Trophoblast cell (in vitro differentiated cells and primary cell): Measurements from ENCODE around the gene ST6GALNAC3.

ENCODE experiments used
- DNase-seq, 2 donors: peaks; one replicate each; pipeline ENCODE4 v3.0.0-alpha.2; 2016
- H2AFZ ChIP-seq: 2 replicates; pipeline ENCODE4 v1.6.1; 2013; ENCODE audit warnings: low read length, moderate library complexity, mild to moderate bottlenecking; ENCODE audit not compliant: insufficient read depth, poor library complexity
- H2AK5ac ChIP-seq: 2 replicates; pipeline ENCODE4 v1.6.1; 2013; ENCODE audit warnings: mild to moderate bottlenecking, low read length
- H2BK120ac ChIP-seq: 2 replicates; pipeline ENCODE4 v1.6.1; 2013; ENCODE audit warnings: low read length, mild to moderate bottlenecking, moderate library complexity; ENCODE audit not compliant: insufficient read depth, poor library complexity
- H2BK12ac ChIP-seq: 2 replicates; pipeline ENCODE4 v1.6.1; 2013; ENCODE audit warnings: mild to moderate bottlenecking, low read length, moderate library complexity
- H2BK5ac ChIP-seq: 2 replicates; pipeline ENCODE4 v1.6.1; 2013; ENCODE audit warnings: low read length, low read depth, moderate library complexity, mild to moderate bottlenecking; ENCODE audit not compliant: poor library complexity
- H3K14ac ChIP-seq: 2 replicates; pipeline ENCODE4 v1.6.1; 2013; ENCODE audit warnings: mild to moderate bottlenecking, low read length
- H3K18ac ChIP-seq: 2 replicates; pipeline ENCODE4 v1.6.1; 2013; ENCODE audit warnings: mild to moderate bottlenecking, low read length
- H3K23ac ChIP-seq: 2 replicates; pipeline ENCODE4 v1.6.1; 2013; ENCODE audit warnings: low read length
- H3K27ac ChIP-seq: 2 replicates; pipeline ENCODE4 v1.5.1; 2013; ENCODE audit warnings: low read depth, mild to moderate bottlenecking, inconsistent platforms, low read length, moderate library complexity
- H3K27me3 ChIP-seq: 2 replicates; pipeline ENCODE4 v1.6.1; 2013; ENCODE audit warnings: inconsistent platforms, mild to moderate bottlenecking, low read length, moderate library complexity; ENCODE audit not compliant: insufficient read depth
- H3K36me3 ChIP-seq, 2 experiments: 1 replicate in 1 of 2; 2 replicates in 1 of 2; pipeline ENCODE4 v1.6.1; 2013; ENCODE audit warnings: low read length in 2 of 2, mild to moderate bottlenecking in 2 of 2, moderate library complexity in 1 of 2; ENCODE audit not compliant: insufficient read depth in 2 of 2, control insufficient read depth in 1 of 2
- H3K4ac ChIP-seq: 2 replicates; pipeline ENCODE4 v1.6.1; 2013; ENCODE audit warnings: low read depth, mild to moderate bottlenecking, low read length, moderate library complexity
- H3K4me1 ChIP-seq, 2 experiments: 1 replicate in 1 of 2; 2 replicates in 1 of 2; pipeline ENCODE4 v1.6.1; 2013; ENCODE audit warnings: low read length in 2 of 2, mild to moderate bottlenecking in 2 of 2, moderate library complexity in 1 of 2; ENCODE audit not compliant: insufficient read depth in 2 of 2, control insufficient read depth in 1 of 2
- H3K4me2 ChIP-seq: 2 replicates; pipeline ENCODE4 v1.6.1; 2013; ENCODE audit warnings: inconsistent platforms, mild to moderate bottlenecking, low read length, moderate library complexity
- H3K4me3 ChIP-seq: 2 replicates; pipeline ENCODE4 v1.5.1; 2013; ENCODE audit warnings: mild to moderate bottlenecking, low read depth, low read length, inconsistent platforms
- H3K79me1 ChIP-seq: one replicate; pipeline ENCODE4 v1.6.1; 2013; ENCODE audit warnings: low read length
- H3K79me2 ChIP-seq: 2 replicates; pipeline ENCODE4 v1.6.1; 2013; ENCODE audit warnings: low read length, mild to moderate bottlenecking; ENCODE audit not compliant: control insufficient read depth, insufficient read depth, poor library complexity
- H3K9ac ChIP-seq: 2 replicates; pipeline ENCODE4 v1.6.1; 2013; ENCODE audit warnings: mild to moderate bottlenecking, low read length
- H3K9me3 ChIP-seq: 2 replicates; pipeline ENCODE4 v1.6.1; 2013; ENCODE audit warnings: low read depth, mild to moderate bottlenecking, control low read depth, inconsistent platforms, low read length; ENCODE audit not compliant: insufficient read depth
- H4K12ac ChIP-seq: 2 replicates; pipeline ENCODE4 v1.6.1; 2013; ENCODE audit warnings: low read depth, mild to moderate bottlenecking, low read length, moderate library complexity
- H4K8ac ChIP-seq: 2 replicates; pipeline ENCODE4 v1.6.1; 2013; ENCODE audit warnings: low read depth, mild to moderate bottlenecking, low read length, moderate library complexity
- H4K91ac ChIP-seq: one replicate; pipeline ENCODE4 v1.6.1; 2013; ENCODE audit warnings: low read depth, mild to moderate bottlenecking, low read length, moderate library complexity
- WGBS: extraction: QIAGEN DNeasy Blood & Tissue Kit; methylation state at CpG from one replicate; pipeline ENCODE4 v1.1.7; 2013; ENCODE audit warnings: missing lambda C conversion rate; ENCODE audit not compliant: insufficient read length, insufficient coverage; ENCODE audit errors: extremely low coverage; 5-methylcytosine and 5-hydroxymethylcytosine counted together

Gene ST6GALNAC3

GRCh38 chr1:76059451-76059850 lies 15.1 kb upstream of the ST6GALNAC3 start:
- no peak overlapping the region for H2AK5ac ChIP-seq
- no peak overlapping the region for H3K18ac ChIP-seq
- H3K79me1 ChIP-seq: no peaks in the 10 kb centered on the region
- H3K23ac ChIP-seq: no peak overlapping the region
- H3K4me3 ChIP-seq: no peak overlapping the region
- H3K79me2 ChIP-seq: no peaks in the 10 kb centered on the region
- no peak overlapping the region for H3K27ac ChIP-seq
- no peak overlapping the region for H2BK12ac ChIP-seq
- H4K12ac ChIP-seq: no peak overlapping the region
- no peaks in the 10 kb centered on the region for H3K27me3 ChIP-seq
- H3K4me2 ChIP-seq: no peak overlapping the region
- H3K9ac ChIP-seq: no peak overlapping the region
- H2AFZ ChIP-seq: no peak overlapping the region
- H3K4ac ChIP-seq: no peak overlapping the region
- H2BK120ac ChIP-seq: no peak overlapping the region
- H4K91ac ChIP-seq: no peak overlapping the region
- DNase-seq: no peak
- no CpG with 5 or more reads among the region's 2 CpGs for WGBS
- no peaks in the 10 kb centered on the region for H3K9me3 ChIP-seq
- no peak overlapping the region for H4K8ac ChIP-seq
- no peaks in the 10 kb centered on the region for H3K36me3 ChIP-seq
- H3K14ac ChIP-seq: no peak overlapping the region
- no peak overlapping the region for H2BK5ac ChIP-seq
- no peaks in the 10 kb centered on the region for H3K4me1 ChIP-seq

GRCh38 chr1:76065270-76065669 lies 9.3 kb upstream of the ST6GALNAC3 start:
- Histone ChIP-seq H3K9ac (peak overlapping the region; percentile 46), H3K27ac (no peak overlapping the region), H3K79me2 (no peaks in the 10 kb centered on the region), H3K27me3 (no peaks in the 10 kb centered on the region), H4K12ac (no peak overlapping the region), H3K4me3 (no peak overlapping the region), H3K23ac (no peak overlapping the region), H2BK5ac (no peak overlapping the region), H2AK5ac (no peak overlapping the region), H2AFZ (no peak overlapping the region), H3K18ac (no peak overlapping the region), H2BK120ac (peak overlapping the region; percentile 31), H3K36me3 (no peaks in the 10 kb centered on the region), H3K4ac (no peak overlapping the region), H2BK12ac (peak overlapping the region; percentile 77), H3K14ac (peak overlapping the region; percentile 44), H4K91ac (no peak overlapping the region), H3K79me1 (peaks cover 6% of the 10 kb centered on the region), H4K8ac (no peak overlapping the region), H3K9me3 (no peaks in the 10 kb centered on the region), H3K4me1 (peaks cover 4 to 5% of the 10 kb centered on the region in 2 experiments), H3K4me2 (no peak overlapping the region)
- DNase-seq: no peak
- no CpG with 5 or more reads among the region's 3 CpGs for WGBS

- Histone ChIP-seq H4K8ac (no peak overlapping the region), H2BK120ac (no peak overlapping the region), H3K4me3 (no peak overlapping the region), H3K14ac (no peak overlapping the region), H3K18ac (no peak overlapping the region), H3K27me3 (no peaks in the 10 kb centered on the region), H2AK5ac (no peak overlapping the region), H3K27ac (peak overlapping the region; percentile 70), H3K4me1 (peaks cover 4 to 5% of the 10 kb centered on the region in 2 experiments), H3K9ac (no peak overlapping the region), H3K4ac (no peak overlapping the region), H4K12ac (no peak overlapping the region), H3K23ac (no peak overlapping the region), H3K79me2 (no peaks in the 10 kb centered on the region), H4K91ac (no peak overlapping the region), H2BK12ac (no peak overlapping the region), H3K79me1 (peaks cover 6% of the 10 kb centered on the region), H3K4me2 (no peak overlapping the region), H3K9me3 (no peaks in the 10 kb centered on the region), H3K36me3 (no peaks in the 10 kb centered on the region), H2BK5ac (no peak overlapping the region), H2AFZ (no peak overlapping the region)
- DNase-seq: peak in 1 of 2 donors; percentile 29
Observed at GRCh38 chr1:76066394-76066793, 8.2 kb upstream of the ST6GALNAC3 start.

GRCh38 chr1:76068542-76068941 lies 6.0 kb upstream of the ST6GALNAC3 start:
- peaks cover 4 to 5% of the 10 kb centered on the region in 2 experiments for H3K4me1 ChIP-seq
- no peak overlapping the region for H2BK12ac ChIP-seq
- DNase-seq: peak in 1 of 2 donors; percentile 28
- H3K79me2 ChIP-seq: no peaks in the 10 kb centered on the region
- H4K8ac ChIP-seq: no peak overlapping the region
- H3K4me3 ChIP-seq: no peak overlapping the region
- H3K9me3 ChIP-seq: no peaks in the 10 kb centered on the region
- H4K12ac ChIP-seq: no peak overlapping the region
- H3K14ac ChIP-seq: no peak overlapping the region
- H3K9ac ChIP-seq: no peak overlapping the region
- H2AK5ac ChIP-seq: no peak overlapping the region
- H3K36me3 ChIP-seq: no peaks in the 10 kb centered on the region
- no peaks in the 10 kb centered on the region for H3K27me3 ChIP-seq
- no peak overlapping the region for H2BK120ac ChIP-seq
- H3K4ac ChIP-seq: no peak overlapping the region
- H3K79me1 ChIP-seq: peaks cover 8% of the 10 kb centered on the region
- no peak overlapping the region for H2BK5ac ChIP-seq
- H3K4me2 ChIP-seq: no peak overlapping the region
- no peak overlapping the region for H4K91ac ChIP-seq
- whole genome bisulfite sequencing: no CpG with 5 or more reads among the region's 1 CpG
- H3K23ac ChIP-seq: no peak overlapping the region
- no peak overlapping the region for H3K27ac ChIP-seq
- no peak overlapping the region for H3K18ac ChIP-seq
- no peak overlapping the region for H2AFZ ChIP-seq
